HG02970 (cell line): ENCODE results near the gene MTA1.

Experiments
- ATAC-seq: cut with Tn5 transposase; IDR thresholded peaks from one replicate; pipeline ENCODE4 v1.9.1; 2021; ENCODE audit warnings: mild to moderate bottlenecking, moderate library complexity, moderate number of reproducible peaks; ENCODE audit not compliant: unreplicated experiment, low FRiP score

MTA1 gene

DNA sequence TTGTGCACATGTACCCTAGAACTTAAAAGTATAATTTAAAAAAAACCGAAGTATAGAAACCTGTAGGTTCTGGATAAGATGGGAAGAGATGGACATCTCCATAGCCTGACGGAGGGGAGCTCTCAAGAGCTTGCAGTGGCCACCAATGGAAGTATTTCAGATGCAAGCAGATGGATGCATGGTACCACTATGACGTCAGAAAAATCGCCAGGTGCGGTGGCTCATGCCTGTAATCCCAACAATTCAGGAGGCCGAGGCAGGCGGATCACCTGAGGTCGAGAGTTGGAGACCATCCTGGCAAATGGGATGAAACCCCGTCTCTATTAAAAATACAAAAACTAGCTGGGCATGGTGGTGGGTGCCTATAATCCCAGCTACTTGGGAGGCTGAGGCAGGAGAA is 17.9 kb upstream of the MTA1 start:
- no peak for ATAC-seq

DNA sequence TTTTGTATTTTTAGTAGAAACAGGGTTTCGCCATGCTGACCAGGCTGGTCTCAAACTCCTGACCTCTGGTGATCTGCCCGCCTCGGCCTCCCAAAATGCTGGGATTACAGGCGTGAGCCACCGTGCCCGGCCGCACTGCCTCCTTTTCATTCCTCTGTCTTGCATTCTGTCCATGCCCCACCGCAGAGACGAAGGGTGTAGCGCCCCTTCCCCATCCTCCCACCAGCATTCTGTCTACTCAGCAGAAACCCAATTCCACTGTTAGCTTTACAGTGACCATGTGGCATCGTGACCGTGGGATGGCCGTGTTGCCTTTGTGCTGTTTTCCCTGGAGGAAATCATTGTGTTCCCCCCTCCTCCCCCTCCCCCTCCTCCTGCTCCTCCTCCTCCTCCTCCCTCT is 11.0 kb upstream of the MTA1 start:
- ATAC-seq: no peak

DNA sequence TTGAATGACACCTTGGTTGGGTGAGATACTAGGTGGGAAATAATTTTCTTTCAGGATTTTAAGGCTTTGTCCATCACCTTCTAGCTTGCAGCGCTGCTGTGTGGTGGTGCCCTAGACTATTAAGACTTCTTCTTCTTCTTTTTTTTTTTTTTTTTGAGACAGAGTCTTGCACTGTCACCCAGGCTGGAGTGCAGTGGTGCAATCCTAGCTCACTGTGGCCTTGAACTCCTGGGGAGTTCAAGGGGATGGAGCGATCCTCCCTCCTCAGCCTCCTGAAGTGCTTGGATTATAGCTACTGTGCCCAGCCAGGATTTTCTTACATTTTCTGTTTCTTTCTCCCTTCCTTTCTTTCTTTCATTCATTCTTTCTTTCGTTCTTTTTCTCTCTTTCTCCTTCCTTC is 10.3 kb upstream of the MTA1 start:
- ATAC-seq: no peak

DNA sequence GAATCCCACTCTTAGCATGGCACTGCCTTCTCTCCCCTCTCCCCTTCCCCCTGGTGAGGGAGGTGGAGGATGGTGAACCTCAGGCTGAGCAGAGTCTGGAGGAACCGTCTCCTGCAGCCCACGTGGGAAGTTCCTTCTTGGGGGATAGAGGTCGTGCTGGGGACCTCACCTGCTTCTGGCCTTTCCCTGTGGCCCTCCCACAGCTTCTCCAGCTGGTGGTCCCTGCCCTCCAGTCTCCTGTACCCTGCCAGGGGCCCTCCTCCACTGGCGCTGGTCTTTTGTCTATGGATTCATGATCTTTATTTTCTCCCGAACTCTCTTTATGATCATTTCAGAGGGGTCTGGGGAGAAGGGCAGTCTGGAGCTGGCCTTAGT is 9.0 kb upstream of the MTA1 start:
- no peak for ATAC-seq

DNA sequence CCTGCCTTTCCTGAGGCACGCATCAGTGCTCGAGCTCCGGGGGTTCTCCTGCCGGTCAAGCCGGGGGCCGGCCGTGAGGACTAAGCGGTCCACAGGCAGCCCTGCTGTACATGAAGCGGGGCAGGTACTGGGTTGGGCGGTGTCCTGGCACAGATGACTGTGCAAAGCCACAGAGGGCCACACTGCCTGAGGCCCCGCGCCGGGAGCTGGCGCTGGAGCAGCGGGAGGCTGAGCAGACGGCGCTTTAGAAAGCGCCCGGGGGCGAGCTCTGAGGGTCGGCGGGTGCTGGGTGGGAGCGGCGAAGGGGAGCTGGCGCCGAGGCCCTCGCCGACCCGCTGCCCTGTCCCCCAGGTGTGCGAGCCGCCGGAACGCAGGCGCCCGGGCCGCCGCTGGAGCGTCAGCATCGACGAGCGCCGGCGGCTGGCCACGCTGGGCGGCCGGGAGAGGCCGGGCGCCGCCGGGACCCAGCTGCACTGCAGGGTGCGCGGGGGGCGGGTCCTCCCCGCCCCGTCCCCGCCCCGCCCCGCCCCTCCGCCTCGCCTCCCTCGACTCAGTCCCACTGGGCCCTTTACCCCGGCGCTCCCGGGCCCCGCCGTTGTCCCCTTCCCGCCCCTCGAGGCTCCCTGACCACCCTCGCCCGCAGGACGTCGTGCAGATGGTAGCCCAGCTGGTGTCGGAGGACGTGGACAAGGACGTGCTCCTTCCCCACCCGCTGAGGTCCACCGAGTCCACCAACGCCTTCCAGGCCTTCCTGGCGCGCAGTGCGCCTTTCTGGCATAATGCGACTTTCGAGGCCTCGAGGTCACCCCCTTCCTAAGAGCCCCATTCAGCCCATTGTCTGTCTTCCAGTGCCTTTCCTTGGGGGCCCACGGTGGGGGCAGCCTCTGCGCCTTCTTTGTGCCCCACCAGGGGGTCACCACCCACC is 8.3 kb upstream of the MTA1 start:
- ATAC-seq: no peak

DNA sequence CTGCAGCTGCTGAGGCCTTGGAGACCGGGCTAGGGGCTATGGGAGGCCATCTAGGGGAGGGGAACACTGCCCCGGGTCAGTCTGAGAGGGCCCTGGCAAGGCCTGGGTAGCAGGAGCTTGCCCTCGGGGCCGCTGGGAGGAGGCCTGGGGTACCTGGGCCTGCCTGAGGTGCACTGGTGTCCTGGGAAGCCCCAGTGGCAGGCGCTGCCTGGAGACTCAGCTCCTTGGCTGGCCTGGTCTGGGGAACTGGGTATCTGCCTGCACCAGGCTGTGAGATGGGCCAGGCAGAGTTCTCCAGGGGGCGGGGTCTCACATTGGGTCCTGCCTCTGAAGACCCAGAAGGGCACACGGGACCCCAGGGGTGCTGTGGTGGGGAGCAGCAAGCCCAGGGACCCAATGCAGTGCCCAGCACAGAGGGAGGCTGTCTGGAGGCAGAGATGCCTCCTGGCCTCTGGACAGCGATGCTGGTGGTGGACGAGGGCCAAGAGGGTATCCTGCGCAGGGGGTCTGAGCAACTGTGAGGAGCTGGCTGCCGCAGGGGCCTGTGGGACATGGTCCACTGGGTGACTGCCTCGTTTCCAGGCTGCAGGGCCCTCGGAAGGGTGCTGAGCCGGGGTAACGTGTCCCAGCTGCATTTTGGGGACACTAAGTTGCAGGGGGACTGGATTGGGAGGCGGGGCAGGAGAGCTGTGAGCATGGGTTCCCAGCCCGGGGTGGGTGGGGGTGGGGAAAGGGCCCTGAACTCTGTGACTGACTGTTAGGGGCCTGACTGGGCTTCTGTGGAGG is 7.4 kb upstream of the MTA1 start:
- no peak for ATAC-seq

DNA sequence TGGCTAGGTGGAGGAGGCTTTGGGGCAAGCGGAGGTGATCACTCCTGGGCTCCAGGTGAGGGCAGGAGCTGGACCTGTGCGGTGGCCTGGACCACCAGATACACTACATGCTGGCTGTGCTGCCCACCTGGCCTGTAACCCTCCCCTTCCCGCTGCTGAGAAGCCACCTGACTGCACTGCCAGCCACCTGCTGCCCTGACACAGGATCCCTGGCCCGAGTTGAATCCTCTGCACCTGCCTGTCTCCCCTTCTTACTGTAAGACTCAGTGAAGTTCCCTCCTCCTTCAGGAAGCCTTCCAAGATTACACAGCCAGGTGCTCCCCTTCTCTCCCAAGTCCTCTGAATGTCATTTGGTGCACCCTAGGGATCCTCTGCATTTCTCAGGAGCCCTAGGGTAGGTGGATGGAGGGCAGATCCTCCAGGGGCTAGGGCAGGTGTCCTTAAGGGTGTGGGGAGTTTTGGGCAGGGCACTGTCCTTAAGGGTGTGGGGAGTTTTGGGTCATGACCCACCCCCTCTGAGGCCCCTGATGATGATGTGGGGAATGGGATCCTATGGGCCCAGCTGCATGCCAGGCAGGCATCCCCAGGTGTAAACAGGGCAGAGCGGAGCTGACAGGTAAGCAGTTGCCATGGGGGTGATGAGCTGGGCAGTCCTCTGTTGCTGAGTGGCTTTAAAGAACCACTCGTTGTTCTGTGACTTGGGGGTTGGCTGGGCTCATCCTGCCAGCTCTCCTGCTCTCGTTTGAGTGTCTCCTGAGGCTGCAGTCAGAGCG is 6.7 kb upstream of the MTA1 start:
- ATAC-seq: no peak

DNA sequence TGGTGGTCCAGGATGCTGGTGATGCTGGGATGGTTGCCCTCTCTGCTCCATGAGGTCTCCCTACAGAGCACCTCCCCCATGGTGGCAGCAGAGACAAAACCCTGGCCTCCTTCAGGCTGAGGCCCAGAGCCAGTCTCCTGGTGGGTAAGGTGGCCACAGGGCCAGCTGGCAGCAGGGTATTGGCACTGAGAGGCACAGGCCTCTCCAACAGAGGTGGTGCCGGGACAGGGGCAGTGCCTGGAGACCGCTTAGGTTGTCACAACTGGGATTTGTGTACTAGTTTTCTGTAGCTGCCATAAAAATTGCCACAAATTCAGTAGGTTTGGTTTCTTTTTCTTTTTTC is 6.1 kb upstream of the MTA1 start:
- ATAC-seq: no peak

DNA sequence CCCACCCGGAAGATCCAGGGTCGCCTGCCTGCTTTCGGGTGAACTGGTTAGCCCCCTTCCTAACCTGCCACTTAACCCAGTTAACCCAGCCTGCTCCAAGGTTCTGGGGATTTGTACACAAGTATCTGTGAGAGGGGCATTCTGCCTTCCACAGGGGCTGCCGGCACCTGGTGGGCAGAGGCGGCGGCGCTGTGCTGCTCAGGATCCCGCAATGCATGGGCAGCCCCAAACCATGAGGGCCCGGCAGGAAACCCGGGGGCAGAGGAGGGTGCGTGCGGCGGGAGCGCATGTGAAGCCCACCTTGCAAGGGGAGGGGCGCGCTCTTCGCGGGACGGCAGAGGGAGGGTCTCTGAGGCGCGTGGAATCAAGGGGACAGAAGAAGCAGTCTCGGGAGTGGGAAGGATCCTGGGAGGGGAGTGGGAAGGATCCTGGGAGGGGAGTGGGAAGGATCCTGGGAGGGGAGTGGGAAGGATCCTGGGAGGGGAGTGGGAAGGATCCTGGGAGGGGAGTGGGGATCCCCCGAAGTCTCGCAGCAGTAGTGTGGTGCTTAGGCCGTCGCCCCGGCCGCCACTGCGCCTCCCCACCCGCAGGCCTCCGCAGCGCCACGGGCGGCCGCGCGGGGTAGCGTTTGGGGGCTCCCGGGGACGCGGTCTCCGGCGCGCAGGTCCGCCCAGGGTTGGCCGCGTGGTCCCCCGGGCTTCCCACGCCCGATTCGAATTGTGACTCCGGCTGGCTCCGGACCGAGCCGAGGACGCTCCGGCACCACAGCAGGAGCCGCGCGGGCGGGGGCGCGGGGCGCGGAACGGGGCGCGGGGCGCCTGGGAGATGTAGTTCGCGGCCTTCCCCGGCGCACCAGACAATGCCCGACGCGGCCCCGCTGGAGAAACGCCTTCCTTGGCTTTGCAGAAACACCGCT is 4.9 kb upstream of the MTA1 start:
- no peak for ATAC-seq

DNA sequence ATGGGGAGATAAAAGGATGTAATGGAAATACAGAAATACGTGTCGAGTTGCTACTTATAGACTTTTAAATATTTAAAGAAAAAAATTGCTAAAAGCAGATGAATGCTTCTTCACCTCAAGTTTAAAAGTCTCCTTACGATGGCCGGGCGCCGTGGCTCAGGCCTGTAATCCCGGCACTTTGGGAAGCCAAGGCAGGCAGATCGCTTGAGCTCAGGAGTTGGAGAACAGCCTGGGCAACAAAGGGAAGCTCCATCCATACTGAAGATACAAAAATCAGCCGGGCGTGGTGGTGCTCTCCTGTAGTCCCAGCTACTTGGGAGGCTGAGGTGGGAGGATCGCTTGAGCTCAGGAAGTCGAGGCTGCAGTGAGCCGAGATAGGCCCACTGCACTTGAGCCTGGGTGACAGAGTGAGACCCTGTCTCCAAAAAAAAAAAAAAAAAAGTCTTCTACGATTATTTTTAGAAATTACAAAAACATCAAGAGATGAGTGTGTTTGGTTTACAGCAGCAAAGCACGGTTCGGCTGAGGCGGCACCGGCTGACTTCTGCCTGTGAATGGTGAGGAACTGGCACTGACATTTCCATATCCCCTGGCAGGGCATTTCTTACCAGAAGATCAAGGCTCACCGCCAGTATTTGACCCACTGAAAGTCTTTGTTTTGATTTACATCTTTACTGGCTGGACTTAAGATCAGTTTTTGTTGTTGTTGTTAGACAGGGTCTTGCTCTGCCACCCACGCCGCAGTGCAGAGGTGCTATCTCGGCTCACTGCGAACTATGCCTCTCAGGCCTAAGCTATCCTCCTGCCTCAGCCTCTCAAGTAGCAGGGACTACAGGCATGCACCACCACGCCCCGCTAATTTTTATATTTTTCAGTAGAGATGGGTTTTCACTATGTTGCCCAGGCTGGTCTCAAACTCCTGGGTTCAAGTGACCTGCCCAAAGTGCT is 3.9 kb upstream of the MTA1 start:
- ATAC-seq: no peak

DNA sequence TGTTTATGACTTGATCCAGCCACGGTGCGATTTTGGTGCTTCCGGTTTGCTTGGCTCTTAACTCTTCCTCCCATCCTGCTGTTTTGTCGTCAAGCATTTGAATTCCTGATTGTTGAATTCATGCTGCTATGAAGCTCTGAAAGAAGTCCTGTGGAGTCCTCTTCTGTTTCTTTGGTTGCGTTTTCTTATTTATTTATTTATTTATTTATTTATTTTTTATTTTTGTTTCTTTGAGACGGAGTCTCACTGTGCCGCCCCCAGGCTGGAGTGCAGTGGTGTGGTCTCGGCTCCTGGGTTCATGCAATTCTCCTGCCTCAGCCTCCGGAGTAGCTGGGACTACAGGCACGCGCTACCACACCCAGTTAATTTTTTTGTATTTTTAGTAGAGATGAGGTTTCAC is 3.0 kb upstream of the MTA1 start:
- no peak for ATAC-seq

DNA sequence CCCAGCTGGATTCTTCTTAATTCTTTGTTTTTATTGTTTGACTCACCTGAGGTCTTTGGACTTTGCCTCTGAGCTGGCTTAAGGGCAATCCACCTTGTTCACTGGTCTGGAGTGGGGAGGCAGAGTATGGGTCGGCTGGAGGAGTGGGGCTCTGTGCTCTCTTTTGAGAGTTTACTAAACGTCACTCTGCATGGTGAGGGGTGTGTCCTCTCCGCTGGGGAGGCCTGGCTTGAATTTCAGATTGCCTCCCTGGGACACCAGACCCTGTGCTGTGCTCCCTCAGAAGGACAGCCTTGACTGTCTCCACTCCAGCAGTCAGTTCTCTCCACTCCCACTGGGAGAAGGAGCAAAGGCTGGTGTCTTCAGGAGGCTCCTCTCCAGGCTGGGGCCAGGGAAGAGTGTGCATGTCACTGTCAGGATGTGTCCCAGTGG is 1.9 kb upstream of the MTA1 start:
- no peak for ATAC-seq

DNA sequence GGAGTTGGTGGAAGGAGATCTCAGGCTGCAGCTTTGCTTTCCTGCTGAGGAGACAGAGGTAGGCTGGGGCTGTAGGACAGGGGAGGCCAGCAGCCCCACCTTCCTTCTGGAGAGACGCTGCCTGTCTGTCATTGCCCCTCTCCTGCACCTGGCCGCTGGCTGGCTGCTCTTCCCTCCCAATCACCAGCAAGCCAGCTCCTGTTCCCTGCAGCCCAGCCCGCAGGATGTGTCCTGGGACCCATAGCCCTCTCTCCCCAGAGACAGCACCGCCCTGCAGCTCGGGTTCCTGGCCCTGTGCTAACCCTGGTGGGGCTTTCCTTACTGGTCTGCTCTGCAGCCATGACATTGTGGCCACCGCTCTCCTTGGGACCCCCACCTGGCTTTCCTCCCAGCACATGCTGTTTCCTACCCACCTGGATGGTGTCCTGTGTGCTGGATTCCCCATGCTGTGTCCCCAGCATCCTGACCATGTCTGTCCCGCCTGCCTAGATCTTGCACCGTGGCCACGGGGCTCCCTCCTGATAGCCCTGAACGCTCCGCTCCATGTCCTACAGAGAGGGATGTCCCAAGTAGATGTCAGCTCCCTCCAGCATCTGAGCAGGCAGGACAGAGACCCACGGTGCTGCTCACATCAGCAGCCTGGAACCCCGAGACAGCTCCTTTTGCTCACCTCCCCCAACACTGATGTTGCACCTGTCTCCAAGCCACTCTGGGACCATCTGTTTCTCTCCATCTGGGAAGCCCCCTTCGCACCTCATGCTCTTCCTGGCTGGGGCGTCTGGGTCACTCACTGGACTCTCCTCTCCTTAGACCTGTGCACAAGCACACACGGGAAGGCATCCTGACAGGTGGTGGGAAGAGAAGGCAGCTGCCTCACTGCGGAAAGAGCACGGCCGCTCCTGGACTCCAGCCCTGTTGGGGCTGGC is 1.1 kb upstream of the MTA1 start:
- ATAC-seq: no peak

DNA sequence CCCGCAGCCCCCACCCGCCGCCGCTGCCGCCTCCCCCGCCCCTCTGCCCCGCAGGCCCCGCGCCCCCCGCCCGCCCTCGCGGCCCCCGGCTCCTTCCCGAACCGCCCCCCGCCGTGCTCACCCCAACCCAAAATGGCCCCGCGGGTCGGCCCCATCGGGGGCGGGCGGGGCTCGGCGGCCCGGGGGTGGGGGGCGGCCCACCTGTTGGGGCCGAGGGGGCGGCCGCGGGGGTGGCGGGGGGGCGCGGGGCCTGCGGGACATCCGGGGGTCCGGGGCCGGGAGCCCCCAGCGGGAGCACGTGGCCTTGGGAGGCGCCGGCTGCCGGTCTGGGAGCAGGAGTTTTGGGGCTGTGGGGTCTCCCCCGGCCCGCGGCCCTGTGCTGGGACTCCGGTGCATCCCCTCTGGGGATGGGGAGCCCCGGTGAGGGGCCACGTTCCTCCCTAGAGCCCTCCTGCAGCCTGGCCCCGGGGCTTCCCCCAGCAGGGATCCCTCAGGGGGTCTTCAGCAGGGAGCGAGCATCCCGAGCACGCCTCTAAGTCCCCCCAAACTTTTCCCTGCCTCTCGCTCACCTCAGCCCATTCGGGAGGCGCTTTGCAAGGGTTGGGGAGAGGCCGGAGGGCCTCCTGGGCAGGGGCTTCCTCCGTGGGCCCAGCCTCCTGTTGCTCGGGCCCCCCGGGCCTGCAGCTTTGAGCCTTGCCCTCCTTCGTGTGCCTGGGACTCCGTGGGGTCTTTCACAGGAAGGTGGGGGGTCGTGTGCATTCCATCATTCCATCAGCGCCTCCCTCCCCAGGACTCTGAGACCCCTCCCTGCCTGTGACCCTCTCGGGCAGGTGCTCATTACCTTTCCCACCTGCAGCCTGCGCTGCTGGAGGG is 710 bp downstream of the MTA1 start:
- ATAC-seq: no peak

DNA sequence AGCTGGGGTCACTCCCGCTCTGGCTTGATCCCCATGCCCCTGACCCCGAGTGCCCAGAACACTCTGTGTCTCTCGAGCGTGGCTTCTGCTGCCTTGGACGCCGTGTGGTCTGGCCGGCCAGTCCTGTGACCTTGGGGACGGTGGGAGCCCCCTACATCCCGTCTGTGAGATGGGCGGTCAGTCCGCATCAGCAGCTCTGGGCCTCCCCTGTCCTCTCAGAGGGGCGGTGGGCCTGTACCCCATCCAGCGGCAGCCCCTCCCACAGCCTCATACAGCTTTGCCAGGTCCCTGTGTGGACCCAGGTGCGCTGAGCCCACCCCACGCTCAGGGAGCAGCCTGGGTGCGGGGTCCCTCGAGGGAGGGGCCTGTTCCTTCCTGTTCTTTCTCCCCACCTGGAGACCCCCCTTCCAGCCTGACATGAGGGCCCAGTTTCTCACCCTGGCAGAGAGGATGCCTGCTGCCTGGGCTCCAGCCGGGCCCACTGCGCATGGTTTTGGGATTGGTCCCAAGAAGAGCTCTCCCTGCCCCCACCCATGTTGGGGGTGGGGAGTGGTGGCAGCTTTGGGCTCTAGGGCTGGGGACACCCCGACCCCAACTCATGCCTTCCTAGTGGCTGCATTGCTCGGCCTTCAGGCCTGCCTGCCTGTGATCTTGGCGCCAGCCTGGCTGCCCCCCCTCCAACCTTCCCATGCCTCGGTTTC is 1.5 kb downstream of the MTA1 start:
- no peak for ATAC-seq
